ENCODE data around the gene SEMA6B.

Gene SEMA6B

DNA sequence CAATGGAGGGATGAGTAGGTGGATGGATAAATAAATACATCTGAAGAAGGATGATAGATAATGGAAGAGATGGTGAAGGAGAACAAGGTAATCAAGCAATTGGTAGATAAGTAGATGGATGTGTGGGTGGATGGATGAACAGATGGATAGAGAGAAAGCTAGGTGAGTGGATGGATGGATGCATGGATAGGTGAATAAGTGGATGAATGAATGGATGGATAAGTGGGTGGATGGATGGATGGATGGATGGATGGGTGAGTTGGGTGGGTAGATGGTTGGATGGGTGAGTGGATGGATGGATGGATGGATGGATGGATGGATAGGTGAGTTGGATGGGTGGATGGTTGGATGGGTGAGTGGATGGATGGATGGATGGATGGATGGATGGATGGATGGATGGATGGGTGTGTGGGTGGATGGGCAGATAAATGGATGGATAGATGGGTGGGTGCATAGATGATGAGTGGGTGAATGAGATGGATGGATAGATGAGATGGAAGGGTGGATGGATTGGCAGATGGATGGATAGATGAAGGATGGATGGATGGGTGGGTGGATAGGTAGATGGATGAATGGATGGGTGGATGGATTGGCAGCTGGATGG, 6.3 kb downstream of the SEMA6B start:
- TF ChIP-seq, protein P1, sequence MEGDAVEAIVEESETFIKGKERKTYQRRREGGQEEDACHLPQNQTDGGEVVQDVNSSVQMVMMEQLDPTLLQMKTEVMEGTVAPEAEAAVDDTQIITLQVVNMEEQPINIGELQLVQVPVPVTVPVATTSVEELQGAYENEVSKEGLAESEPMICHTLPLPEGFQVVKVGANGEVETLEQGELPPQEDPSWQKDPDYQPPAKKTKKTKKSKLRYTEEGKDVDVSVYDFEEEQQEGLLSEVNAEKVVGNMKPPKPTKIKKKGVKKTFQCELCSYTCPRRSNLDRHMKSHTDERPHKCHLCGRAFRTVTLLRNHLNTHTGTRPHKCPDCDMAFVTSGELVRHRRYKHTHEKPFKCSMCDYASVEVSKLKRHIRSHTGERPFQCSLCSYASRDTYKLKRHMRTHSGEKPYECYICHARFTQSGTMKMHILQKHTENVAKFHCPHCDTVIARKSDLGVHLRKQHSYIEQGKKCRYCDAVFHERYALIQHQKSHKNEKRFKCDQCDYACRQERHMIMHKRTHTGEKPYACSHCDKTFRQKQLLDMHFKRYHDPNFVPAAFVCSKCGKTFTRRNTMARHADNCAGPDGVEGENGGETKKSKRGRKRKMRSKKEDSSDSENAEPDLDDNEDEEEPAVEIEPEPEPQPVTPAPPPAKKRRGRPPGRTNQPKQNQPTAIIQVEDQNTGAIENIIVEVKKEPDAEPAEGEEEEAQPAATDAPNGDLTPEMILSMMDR (IDR thresholded peaks at IDR 0.05; ENCODE audit: low read length, missing control alignments), result no peak
- no peak overlapping the region for H3K4me3 ChIP-seq (replicated peaks; ENCODE audit: low read depth, low read length)
- DNase-seq (ENCODE audit: low read depth), result no peak

DNA sequence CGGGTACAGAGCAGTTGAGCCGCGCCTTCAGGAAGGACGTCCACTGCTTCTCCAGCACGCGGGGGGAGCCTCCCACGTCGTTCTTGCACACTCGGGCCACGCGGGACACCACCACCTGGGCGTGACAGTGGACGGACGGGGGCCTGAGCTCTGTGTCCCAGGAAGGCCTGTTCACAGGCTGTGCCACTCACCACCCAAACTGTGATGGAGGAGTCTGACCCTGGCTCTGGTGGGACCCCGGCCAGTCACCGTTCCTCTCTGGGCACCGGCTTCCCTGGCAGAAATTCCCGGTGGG, 7.0 kb downstream of the SEMA6B start:
- TF ChIP-seq, protein P1 (IDR thresholded peaks at IDR 0.05; ENCODE audit: low read length, missing control alignments), result no peak

DNA sequence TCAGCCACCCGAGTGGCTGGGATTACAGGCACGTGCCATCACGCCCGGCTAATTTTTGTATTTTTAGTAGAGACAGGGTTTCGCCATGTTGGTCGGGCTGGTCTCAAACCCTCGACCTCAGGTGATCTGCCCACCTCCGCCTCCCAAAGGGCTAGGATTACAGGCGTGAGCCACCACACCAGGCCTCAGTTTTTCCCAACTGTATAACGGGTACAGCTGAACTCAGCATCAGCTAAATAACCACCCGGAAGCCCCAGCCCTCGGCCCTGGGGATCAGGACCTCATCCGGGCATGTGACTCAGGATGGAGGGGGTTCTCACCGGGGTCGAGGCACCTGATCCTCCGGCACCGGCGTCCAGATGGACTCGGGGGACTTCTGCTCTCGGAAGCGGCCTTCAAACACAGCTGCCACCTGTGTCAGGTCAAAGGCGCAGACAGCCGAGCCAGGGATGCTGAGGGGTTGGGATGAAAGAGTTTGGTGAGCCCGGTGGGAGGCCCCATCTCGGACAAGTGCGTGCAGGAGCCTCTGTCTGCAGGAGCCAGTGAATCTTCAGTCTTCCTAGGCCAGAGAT, 8.9 kb downstream of the SEMA6B start:
- H3K4me3 ChIP-seq (replicated peaks; ENCODE audit: low read depth, low read length), result no peak overlapping the region
- DNase-seq (ENCODE audit: low read depth), result no peak
- TF ChIP-seq, protein P1 (IDR thresholded peaks at IDR 0.05; ENCODE audit: low read length, missing control alignments), result no peak

More for the DNA sequence above, 7.0 kb downstream of the SEMA6B start:
- no peak overlapping the region for H3K4me3 ChIP-seq (replicated peaks; ENCODE audit: low read depth, low read length)
- no peak for DNase-seq (ENCODE audit: low read depth)

DNA sequence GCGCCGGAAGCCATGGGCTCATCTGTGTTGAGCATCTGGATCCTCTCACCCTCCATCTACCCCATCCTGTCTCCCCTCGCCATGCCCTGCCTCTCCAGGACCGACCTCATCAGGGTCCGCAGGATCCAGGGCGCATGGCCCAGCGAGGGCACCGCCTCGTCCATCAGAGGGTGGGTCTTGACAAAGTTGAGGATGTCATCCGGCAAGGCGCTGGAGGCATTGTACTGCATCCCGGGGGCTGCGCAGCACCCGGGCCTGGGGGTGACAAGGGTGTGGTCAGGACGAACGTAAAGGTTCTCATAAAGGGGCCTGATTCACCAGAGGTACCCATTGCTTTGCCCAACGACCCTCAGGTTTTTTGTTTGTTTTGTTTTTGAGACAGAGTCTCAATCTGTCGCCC, 9.5 kb downstream of the SEMA6B start:
- TF ChIP-seq, protein P1 (IDR thresholded peaks at IDR 0.05; ENCODE audit: low read length, missing control alignments), result no peak
- H3K4me3 ChIP-seq (replicated peaks; ENCODE audit: low read depth, low read length), result no peak overlapping the region
- no peak for DNase-seq (ENCODE audit: low read depth)

DNA sequence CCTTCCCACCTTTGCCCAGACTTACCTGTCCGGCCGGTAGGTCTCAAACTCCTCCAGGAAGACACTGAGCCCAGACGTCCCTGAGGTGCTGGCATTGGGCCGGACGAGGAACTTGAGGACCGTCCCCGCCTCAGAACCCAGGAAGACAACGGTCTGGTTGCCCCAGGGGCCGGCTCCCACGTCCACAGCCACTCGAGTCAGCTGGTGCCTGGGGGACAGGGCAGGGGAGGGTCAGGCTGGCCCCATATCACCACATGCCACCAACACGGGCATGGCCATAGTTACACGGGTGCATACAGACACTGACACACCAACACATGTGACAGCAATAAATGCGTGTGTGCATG, 11.3 kb downstream of the SEMA6B start:
- DNase-seq (ENCODE audit: low read depth), result no peak
- TF ChIP-seq, protein P1 (IDR thresholded peaks at IDR 0.05; ENCODE audit: low read length, missing control alignments), result no peak
- H3K4me3 ChIP-seq (replicated peaks; ENCODE audit: low read depth, low read length), result no peak overlapping the region

DNA sequence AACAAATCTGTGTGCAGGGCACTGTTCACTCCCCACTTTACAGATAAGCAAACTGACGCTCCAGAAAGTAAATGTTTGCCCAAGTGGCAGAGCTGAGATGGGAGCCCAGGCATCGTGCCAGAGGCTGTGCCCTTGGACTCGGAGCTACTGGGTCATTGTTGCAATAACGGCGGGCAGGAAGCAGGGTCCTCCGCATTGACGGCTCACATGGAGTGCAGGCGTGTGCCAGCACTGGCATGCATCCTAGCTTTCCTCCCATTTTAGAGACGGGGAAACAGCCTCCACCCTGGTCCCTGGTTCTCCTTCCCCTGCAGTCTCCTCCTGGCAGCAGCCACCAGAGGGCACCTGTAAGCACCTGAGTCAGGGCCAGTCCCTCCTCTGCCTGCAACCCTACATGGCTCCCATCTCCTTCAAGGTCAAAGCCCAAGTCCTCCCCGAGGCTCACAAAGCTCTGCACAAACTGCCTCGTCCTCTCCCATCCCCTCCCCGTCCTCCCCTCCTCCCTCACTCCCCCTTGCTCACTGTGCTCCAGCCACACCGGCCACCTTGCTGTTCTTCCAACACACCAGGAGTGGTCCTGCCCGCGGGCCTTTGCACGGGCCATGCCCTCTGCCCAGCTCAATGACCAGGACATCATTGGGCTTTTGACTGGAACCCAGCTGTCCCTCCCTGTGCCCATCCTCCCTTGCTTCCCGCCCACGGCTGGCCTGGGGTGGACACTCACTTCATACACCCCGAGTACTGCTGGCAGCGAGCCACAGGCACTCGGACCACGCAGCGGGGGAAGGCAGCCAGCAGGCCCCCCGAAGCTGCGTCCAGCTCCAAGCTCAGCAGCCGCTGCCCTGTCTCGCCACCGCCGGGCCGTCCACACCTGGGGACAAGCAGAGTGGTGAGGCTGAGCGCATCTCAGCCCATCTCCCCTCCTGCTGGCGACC, 11.9 kb downstream of the SEMA6B start:
- peak; percentile 29 for DNase-seq (ENCODE audit: low read depth)
- H3K4me3 ChIP-seq (replicated peaks; ENCODE audit: low read depth, low read length), result no peak overlapping the region
- TF ChIP-seq, protein P1 (IDR thresholded peaks at IDR 0.05; ENCODE audit: low read length, missing control alignments), result peak; percentile 43
